OCI-LY3 (cell line): ENCODE data around the gene MVD.

ENCODE experiments used
- H2AFZ ChIP-seq: fragments of 200-600, 300-600 bp; shearing (Covaris generic); 2 replicates; pipeline ENCODE4 v1.6.0; 2014; ENCODE audit warnings: antibody characterized with exemption, low read depth, low read length
- H3K27ac ChIP-seq: fragments of 200-600, 300-600 bp; sonication (generic); 2 replicates; pipeline ENCODE4 v1.5.1; 2014; ENCODE audit warnings: mild to moderate bottlenecking, low read length, moderate library complexity, mixed read lengths
- H3K27me3 ChIP-seq: fragments of 200-600, 300-600 bp; sonication (generic); 2 replicates; pipeline ENCODE4 v1.6.1; 2014; ENCODE audit warnings: low read depth, low read length, mixed read lengths
- H3K36me3 ChIP-seq: fragments of 200-600, 300-600 bp; sonication (generic); replicated peaks from 2 replicates; pipeline ENCODE3; 2014; ENCODE audit warnings: low read depth, low read length, mixed read lengths
- H3K4me1 ChIP-seq: fragments of 300-600, 200-600 bp; sonication (generic); 2 replicates; pipeline ENCODE4 v1.6.1; 2014; ENCODE audit warnings: low read length, mixed read lengths
- H3K4me2 ChIP-seq: fragments of 200-600, 300-600 bp; sonication (generic); 2 replicates; pipeline ENCODE4 v1.6.1; 2014; ENCODE audit warnings: low read length, mixed read lengths
- H3K4me3 ChIP-seq: fragments of 300-600, 200-600 bp; sonication (generic); 2 replicates; pipeline ENCODE4 v1.5.1; 2014; ENCODE audit warnings: antibody characterized with exemption, mild to moderate bottlenecking, low read length, moderate library complexity
- H3K79me2 ChIP-seq: fragments of 300-600, 200-600 bp; shearing (Covaris generic); 2 replicates; pipeline ENCODE4 v1.6.1; 2014; ENCODE audit warnings: mild to moderate bottlenecking, low read length, mixed read lengths
- H3K9ac ChIP-seq: fragments of 300-600, 200-600 bp; shearing (Covaris generic); 2 replicates; pipeline ENCODE4 v1.6.0; 2014; ENCODE audit warnings: mild to moderate bottlenecking, low read length, moderate library complexity
- H3K9me3 ChIP-seq: fragments of 200-600, 300-600 bp; shearing (Covaris generic); 2 replicates; pipeline ENCODE4 v1.6.1; 2014; ENCODE audit warnings: low read length, mixed read lengths; ENCODE audit not compliant: insufficient read depth
- H4K20me1 ChIP-seq: fragments of 200-600, 300-600 bp; sonication (generic); 2 replicates; pipeline ENCODE4 v1.6.1; 2016; ENCODE audit warnings: low read length, mixed read lengths; ENCODE audit not compliant: insufficient read depth
- EZH2phosphoT487 ChIP-seq: fragments of 200-600 bp; shearing (Covaris generic); IDR thresholded peaks from 2 replicates; pipeline ENCODE4 v1.6.1; 2018; ENCODE audit warnings: antibody characterized with exemption, mixed run types, low read depth
- TF ChIP-seq, protein P1 (sequence below): fragments of 200-600, 300-600 bp; sonication (generic); IDR thresholded peaks from 2 replicates; pipeline ENCODE4 v1.5.1; 2014; ENCODE audit warnings: antibody characterized with exemption, low read length, low read depth

Gene MVD

DNA sequence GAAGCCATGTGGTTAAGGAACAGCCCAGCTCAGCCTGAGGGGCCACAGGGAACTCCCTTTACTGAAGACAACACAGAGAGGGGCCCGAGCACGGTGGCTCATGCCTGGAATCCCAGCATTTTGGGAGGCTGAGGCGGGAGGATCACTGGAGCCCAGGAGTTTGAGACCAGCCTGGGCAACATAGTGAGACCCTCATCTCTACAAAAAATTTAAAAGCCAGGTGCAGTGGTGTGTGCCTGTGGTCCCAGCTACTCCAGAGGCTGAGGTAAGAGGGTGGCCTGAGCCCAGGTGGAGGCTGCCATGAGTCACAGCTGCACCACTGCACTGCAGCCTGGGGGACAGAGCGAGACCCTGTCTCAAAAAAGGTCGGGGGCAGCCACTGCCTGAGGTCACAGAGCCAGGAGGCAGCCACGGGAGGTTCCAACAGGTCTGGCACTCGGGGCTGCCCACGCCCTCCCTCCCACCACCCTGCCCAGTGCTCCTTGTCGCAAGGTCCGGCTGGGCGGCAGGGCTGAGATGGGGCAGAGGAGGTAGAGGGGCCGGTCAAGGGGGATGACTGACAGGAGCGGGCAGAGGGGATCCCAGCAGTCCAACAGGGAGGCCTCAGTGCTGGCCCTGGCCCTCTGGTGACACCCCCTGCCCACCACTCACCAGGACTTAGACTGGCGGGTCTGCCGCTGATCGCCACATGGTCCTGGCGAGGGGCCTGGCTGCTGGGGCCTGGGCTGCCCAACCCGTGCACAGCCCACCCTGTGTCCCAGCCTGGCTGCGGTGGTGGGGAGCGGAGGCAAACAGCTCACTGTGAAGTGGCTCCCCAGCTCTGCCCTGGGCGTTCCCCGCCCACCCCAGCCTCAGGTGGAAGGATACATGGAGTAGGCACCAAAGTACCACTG lies 15.5 kb downstream of the MVD start:
- peaks cover 53% of the 10 kb centered on the region for H3K36me3 ChIP-seq
- H2AFZ ChIP-seq, result no peak overlapping the region
- H3K27ac ChIP-seq, result no peak overlapping the region
- H3K27me3 ChIP-seq, result no peaks in the 10 kb centered on the region
- peak overlapping the region; percentile 89; the same call in 1 of the 2 replicates for H3K4me2 ChIP-seq
- TF ChIP-seq EZH2phosphoT487, result no peak
- TF ChIP-seq, protein P1, sequence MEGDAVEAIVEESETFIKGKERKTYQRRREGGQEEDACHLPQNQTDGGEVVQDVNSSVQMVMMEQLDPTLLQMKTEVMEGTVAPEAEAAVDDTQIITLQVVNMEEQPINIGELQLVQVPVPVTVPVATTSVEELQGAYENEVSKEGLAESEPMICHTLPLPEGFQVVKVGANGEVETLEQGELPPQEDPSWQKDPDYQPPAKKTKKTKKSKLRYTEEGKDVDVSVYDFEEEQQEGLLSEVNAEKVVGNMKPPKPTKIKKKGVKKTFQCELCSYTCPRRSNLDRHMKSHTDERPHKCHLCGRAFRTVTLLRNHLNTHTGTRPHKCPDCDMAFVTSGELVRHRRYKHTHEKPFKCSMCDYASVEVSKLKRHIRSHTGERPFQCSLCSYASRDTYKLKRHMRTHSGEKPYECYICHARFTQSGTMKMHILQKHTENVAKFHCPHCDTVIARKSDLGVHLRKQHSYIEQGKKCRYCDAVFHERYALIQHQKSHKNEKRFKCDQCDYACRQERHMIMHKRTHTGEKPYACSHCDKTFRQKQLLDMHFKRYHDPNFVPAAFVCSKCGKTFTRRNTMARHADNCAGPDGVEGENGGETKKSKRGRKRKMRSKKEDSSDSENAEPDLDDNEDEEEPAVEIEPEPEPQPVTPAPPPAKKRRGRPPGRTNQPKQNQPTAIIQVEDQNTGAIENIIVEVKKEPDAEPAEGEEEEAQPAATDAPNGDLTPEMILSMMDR, result no peak
- peaks cover 38% of the 10 kb centered on the region for H3K79me2 ChIP-seq
- no peak overlapping the region for H3K9ac ChIP-seq
- no peak overlapping the region for H3K4me3 ChIP-seq
- H4K20me1 ChIP-seq, result peaks cover 72% of the 10 kb centered on the region
- H3K9me3 ChIP-seq, result no peaks in the 10 kb centered on the region
- H3K4me1 ChIP-seq, result peaks cover 32% of the 10 kb centered on the region

DNA sequence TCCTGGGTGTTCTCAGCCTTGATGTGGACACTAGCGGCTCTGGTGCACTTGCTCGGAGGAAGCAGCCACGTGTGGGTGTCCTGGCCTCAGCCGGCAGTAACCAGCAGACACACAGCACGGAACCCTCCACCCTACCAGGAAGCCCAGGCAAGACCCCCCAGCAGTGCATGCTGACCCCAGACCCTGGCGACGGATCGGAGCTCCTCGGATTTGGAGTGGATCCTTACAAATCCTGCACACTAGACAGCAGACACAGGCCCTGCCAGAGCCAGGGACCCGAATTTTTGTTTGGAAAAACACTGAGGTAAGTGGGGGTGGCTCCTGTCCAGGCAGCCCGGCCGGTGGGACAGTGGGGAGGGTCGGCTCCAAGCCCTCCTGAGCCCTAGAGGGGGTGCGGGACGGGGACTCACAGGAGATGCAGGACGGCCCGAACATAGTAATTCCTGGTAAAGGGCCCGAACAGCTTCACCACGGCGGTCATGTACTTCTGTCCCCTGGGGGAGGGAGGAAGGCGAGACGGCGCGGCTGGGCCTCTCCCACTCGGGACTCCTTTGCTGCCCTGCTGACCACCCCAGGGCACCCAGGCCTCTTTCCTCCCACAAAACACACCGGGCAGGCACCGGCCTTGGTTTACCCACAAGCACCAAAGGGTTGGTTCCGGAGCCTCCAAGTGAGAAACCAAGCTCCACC lies 16.4 kb downstream of the MVD start:
- Histone ChIP-seq H3K36me3 (peaks cover 51% of the 10 kb centered on the region), H3K79me2 (peaks cover 38% of the 10 kb centered on the region), H3K27me3 (no peaks in the 10 kb centered on the region), H2AFZ (no peak overlapping the region), H3K9me3 (no peaks in the 10 kb centered on the region), H3K4me2 (no peak overlapping the region), H3K4me3 (no peak overlapping the region), H4K20me1 (peaks cover 78% of the 10 kb centered on the region), H3K27ac (no peak overlapping the region), H3K4me1 (peaks cover 23% of the 10 kb centered on the region), H3K9ac (no peak overlapping the region)
- TF ChIP-seq EZH2phosphoT487, result no peak
- TF ChIP-seq, protein P1, result no peak

DNA sequence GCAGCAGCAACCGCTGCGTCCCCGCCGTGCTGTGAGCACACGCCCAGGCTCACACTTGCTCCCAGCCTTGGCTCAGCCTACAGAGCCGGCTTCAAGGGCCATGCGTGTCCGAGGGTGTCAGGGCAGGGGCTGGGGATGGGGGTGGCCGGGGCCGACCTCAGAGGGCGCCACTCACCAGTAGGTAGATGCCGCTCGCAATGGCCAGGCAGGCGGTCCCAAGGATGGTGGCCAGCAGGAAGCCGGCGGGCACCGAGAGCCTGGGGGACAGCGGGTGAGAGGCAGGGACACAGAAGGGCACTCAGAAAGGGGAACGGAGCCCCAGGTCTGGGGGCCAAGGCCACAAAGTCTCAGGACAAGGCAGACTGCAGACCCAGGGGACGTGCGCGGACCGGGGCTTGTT lies 16.9 kb downstream of the MVD start:
- Histone ChIP-seq H3K27me3 (peaks cover 5% of the 10 kb centered on the region), H3K4me3 (no peak overlapping the region), H3K79me2 (peaks cover 38% of the 10 kb centered on the region), H4K20me1 (peaks cover 78% of the 10 kb centered on the region), H3K4me1 (peaks cover 20% of the 10 kb centered on the region), H3K36me3 (peaks cover 51% of the 10 kb centered on the region), H3K9ac (no peak overlapping the region), H3K4me2 (no peak overlapping the region), H3K9me3 (no peaks in the 10 kb centered on the region), H3K27ac (no peak overlapping the region), H2AFZ (no peak overlapping the region)
- TF ChIP-seq, protein P1, result no peak
- TF ChIP-seq EZH2phosphoT487, result no peak

DNA sequence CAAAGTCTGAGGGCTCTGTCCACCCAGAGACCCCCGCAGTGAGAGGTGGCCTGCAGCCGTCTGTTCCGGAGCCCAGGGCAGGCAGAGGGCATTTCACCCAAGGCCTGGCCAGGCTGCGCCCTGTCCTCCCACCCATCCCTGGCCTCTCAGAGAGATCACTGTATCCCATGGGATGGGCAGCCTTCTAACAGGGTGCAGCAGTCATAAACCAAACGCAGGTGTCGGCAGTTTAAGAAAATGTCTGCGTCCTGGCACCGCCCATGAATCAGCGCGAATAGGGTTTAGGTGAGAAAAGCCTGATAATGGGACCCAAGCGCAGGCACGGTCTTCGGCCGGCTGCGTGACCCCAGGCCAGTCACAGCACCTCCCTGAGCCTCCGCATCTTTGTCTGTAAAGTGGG lies 17.4 kb downstream of the MVD start:
- Histone ChIP-seq H3K9ac (no peak overlapping the region), H3K4me2 (no peak overlapping the region), H3K36me3 (peaks cover 51% of the 10 kb centered on the region), H4K20me1 (peaks cover 78% of the 10 kb centered on the region), H3K27me3 (peaks cover 10% of the 10 kb centered on the region), H3K4me1 (peaks cover 20% of the 10 kb centered on the region), H3K4me3 (no peak overlapping the region), H3K9me3 (no peaks in the 10 kb centered on the region), H3K79me2 (peaks cover 35% of the 10 kb centered on the region), H3K27ac (no peak overlapping the region), H2AFZ (no peak overlapping the region)
- TF ChIP-seq, protein P1, result no peak
- TF ChIP-seq EZH2phosphoT487, result no peak
